Posterior cingulate gyrus (tissue), 11 donors: ENCODE results near the gene FIZ1.

ENCODE experiments used
- DNase-seq, 10 donors: peaks; one replicate each; pipeline versions ENCODE4 v3.0.0 to v3.0.0-alpha.2; 2020 to 2021; ENCODE audit warnings: mixed read lengths in 3 of 10
- intact Hi-C: fragments of 100-400 bp; cut with DNase I; formaldehyde crosslinking; loops from one replicate; pipeline ENCODE4 v1.15.1; 2023

Gene FIZ1

GRCh38 chr19:55599468-55599841, at the start of gene FIZ1:
Gene FIZ1 (minus strand): TSS chr19:55599517. CDS start chr19:55597865, 1,652 bp downstream.
- peak; percentile 97 to 100 (median 98) for DNase-seq
- intact Hi-C loops = no loop called here

DNA sequence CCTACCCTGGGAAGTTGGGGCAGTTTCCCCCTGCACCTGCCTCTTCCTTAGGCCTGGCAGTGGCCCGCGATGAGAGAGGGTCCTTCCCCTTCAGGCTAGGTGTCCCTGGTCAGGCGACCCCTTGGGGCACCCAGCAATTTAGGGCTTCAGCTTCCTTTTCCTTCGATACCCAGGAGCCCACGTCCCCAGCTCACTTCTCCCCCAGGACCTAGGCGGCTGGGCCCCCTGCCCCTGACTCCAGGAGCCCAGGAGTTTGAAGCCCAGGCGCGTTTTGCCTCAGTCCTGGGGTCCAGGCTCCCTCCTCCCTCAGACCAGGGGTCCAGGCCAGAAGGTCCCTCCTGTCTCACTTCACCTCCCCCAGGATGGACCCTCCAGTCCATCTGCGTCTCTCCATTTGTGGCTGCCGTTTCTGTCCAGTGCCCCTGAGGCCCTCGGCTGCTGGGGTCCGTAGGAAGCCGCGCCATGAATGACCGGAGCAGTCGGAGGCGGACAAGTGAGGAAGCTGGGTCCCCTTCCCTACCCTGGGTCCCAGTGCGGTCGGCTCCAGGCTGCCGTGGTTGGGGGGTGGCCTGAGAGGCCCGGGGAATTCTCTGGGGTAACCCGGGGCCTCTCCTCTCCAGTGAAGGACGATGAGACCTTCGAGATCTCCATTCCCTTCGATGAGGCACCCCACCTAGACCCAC, 49.4 kb upstream of the FIZ1 start:
- DNase-seq = peak in 2 of 10 donors; percentile 48 to 67
- intact Hi-C loops = no loop called here

DNA sequence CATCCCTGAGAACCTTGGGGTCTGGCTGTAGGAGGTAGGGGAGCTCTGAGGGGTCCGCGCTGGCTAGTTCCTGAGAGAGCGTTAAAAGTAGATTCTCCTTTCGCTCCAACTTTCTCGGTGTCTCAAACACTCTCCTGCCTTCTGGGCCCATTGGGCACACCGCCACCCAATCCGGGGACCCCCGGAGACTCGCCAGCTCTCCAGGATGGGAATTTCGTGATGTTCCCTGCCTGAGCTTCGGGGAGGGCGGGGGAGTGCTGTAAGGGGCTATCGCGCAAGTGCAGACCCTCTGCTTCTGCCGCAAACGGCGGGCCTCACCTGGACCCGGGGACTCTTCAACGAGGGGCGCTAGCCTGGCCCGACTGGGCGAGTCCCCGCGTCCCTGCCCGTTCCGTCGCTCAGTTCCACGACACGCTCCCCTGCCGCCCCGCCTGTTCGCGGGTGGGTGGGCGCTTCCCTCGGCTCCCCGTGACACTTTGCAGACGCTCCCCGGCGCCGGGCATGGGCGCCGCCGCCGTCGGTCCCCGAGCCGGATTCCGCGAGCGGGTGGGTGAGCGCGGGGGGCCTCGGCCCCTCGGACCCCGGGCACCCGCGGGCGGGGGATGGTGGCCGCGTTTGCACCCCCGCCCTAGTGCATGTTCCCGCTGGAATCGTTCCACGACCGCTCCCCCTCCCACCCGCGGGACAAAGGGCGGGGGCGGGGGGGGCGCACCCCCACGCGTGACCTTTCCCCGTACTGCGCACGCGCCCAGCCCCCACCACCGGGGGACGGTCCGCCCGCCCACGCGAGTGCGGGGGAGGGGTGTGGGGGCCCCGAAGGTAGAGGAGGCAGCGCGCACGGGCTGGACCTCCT, 48.6 kb upstream of the FIZ1 start, which contains the start of gene CCDC106:
CCDC106 (plus strand) TSS at position 481 of the 853 bp plus-strand sequence. CDS start 835 bp downstream, outside the sequence.
- DNase-seq = peak; percentile 58 to 97 (median 79)
- intact Hi-C loops = no loop called here

DNA sequence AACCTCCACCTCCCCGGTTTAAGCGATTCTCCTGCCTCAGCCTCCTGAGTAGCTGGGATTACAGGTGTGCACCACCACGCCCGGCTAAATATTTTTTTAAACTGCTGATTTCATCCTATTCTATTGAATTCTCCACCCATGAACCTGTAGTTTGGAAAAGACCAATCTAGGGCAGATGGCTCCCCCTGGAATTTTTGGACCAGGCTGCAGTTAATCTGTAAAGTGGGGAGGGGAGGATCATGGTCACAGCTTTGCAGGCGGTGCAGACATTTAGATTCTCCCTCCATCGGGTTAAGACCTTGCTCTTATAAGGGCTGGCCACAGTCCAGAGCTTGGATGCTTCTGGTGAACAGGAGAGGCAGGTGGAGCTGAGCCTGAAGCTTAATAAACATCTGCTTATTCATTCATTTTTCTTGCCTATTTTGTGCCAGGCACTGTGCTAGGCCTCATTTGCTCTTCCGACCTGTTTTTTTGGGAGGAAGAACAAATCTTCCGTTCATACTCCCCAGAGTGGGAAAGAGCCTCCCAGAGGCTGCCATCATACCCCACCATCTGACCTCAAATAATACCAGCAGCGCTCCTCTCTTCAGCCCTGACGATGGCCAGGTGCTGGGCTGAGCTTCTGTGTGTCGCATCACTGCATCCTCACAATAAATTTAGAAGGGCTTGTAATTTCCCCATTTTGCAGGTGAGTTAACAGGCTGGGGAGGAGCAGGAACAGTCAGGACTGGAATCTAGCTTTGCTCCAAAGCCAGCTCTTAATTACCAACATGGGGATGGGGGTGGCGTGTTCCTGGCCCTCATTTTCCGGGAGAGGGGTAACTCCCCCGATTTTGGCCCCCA, 47.8 kb upstream of the FIZ1 start:
- DNase-seq = peak in 2 of 10 donors; percentile 32 to 42
- intact Hi-C loops = no loop called here

- intact Hi-C loops = no loop called here
- peak in 2 of 10 donors; percentile 31 to 43 for DNase-seq
Measured at GRCh38 chr19:55645512-55645881, 46.2 kb upstream of the FIZ1 start.

DNA sequence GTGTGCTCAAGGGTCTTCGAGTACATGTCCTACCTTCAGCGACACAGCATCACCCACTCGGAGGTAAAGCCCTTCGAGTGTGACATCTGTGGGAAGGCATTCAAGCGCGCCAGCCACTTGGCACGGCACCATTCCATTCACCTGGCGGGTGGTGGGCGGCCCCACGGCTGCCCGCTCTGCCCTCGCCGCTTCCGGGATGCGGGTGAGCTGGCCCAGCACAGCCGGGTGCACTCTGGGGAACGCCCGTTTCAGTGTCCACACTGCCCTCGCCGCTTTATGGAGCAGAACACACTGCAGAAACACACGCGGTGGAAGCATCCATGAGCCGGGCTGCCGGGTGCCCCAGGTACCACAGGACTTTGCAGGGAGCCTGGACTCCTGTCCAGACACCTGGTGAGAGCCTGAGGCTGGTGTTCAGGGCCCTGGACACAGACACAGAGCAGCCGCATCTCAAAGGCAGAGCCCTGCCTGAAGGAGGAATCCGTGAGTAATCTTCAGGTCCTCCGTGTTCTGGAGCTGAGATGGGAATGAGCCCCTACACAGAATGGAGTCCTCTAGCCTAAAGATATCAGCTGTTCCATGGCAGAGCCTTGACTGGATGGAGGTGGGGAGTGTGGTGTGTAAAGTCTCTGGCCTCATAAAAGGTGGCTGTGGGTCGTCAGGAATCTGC, 45.7 kb upstream of the FIZ1 start:
- DNase-seq = peak in 1 of 10 donors; percentile 74
- intact Hi-C loops = no loop called here

DNA sequence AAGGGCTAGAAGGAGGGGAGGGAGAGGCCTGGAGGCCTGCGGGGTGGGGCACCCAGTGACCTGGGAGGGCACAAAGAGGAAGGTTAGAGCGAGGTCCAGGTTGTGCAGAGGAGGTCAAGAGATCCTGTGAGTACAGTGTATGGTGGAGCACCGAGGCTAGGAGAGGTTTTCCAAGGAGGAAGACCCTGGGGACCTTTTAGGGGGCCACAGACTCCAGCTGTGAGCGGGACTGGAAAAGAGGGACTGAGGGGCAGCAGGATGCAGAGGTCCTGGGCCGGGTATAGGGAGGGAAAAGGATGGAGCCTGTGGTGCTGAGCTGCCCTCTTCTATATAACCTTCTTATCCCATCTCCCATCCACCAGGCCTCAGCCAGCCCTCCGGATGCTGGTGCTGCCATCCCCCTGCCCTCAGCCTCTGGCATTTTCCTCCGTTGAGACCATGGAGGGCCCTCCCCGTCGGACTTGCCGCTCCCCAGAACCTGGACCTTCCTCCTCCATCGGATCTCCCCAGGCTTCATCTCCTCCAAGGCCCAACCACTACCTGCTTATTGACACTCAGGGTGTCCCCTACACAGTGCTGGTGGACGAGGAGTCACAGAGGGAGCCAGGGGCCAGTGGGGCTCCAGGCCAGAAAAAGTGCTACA, 45.0 kb upstream of the FIZ1 start:
- DNase-seq = peak in 2 of 10 donors; percentile 49 to 52
- intact Hi-C loops = no loop called here

DNA sequence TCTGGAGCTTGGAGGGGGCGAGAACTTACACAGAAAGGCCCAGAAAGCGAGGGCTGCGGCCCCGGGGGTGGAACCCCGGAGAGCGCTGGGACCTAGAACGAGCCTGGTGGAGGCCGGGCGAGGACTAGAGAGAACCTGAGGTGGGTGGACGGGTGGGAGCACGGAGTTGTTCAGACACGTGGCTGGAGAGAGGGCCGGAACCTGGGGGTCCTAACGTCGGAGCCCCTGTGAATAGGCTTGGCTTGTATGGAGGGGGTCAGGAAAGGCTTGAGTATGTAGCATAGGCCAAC, 44.5 kb upstream of the FIZ1 start:
- intact Hi-C loops = no loop called here
- no peak for DNase-seq

- intact Hi-C loops = no loop called here
- peak; percentile 55 to 96 (median 74) for DNase-seq
Measured at GRCh38 chr19:55643003-55643886, 43.9 kb upstream of the FIZ1 start, which contains the start of gene ZNF581. Gene ZNF581 (plus strand): TSS chr19:55643649. CDS start chr19:55644572, 923 bp downstream.

- intact Hi-C loops = no loop called here
- DNase-seq = peak in 2 of 10 donors; percentile 76 to 85
Measured at GRCh38 chr19:55642153-55643002, 43.1 kb upstream of the FIZ1 start.

DNA sequence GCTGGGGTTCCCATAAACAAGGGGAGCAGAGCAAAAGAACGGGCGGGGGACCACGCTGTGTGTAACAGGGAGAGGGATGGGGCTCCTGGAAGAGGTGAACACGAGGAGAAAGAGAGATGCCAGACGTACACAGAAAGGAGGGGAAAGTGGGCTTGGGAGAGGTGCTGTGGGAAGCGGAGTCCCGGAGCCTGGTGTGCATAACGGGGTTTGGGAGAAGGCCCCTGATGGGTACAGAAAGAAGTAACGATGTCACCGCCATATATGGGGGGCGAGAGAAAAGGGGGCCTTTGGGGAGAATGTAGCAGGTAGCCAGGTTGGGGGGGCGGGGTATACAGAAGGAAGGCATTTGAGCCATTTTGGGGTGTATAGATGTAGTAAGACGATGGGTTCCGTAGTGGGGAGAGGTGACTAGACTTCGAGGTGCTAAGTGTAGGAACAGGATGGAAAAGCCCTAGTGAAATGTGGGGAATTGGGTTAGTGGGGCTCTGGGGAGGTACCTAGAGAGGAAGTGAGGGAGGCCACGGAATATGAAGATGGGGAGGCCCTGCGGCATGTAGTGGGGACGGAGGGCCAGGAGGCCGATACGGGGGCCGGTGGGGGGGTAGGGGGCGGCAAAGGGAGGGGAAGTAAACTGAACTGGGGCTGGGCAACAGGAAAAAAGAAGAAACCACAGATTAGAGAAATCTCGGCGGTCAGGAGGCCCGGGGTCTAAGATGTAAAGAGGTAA, 42.3 kb upstream of the FIZ1 start:
- intact Hi-C loops = no loop called here

DNA sequence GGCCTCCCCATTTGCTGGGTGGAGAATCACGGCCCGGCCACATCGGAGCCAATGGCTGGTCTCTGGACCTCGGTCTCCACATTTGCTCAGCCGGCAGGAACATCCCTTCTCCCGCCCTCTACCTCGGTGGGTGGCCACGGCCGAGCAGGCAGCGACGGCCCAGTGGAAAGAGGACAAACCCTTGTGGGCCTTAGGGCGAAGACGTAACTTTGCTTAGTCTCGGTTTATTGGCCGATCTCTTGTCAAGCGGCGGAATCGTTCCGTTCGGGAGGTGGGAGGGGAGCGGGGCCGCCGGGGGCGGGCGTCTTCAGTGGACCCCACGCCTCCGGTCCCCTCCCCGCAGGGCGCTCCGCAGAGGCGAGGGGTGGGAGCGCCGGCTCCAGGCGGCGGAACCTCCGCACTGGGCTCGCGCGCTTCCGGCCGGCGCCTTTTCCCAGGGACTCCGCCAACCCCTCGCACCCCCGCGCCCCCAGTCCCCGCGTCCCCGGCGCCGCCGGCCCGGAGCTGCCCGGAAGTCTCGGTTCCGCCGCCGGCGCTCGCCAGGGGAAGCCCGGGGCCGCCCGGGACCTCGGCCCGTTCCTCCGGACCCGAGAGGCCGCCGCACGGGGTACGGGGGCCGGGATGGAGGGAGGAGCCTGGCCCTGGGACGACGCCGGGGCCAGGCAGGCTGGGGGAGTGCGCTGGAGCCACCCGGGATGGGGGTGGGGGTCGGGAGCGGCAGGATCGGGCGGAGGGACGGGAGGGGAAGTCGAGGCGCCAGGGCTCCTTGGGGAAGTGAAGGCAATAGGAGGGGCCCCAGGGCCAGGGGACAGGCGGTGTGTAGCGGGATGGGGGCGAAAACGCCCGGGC, 41.5 kb upstream of the FIZ1 start, which contains the start of gene ZNF580:
ZNF580 (plus strand) TSS at position 426 of the 849 bp plus-strand sequence. CDS start 1,507 bp downstream, outside the sequence.
- intact Hi-C loops = no loop called here
- peak; percentile 49 to 94 (median 65) for DNase-seq

More for the DNA sequence above, 42.3 kb upstream of the FIZ1 start:
- peak in 1 of 10 donors; percentile 12 for DNase-seq

DNA sequence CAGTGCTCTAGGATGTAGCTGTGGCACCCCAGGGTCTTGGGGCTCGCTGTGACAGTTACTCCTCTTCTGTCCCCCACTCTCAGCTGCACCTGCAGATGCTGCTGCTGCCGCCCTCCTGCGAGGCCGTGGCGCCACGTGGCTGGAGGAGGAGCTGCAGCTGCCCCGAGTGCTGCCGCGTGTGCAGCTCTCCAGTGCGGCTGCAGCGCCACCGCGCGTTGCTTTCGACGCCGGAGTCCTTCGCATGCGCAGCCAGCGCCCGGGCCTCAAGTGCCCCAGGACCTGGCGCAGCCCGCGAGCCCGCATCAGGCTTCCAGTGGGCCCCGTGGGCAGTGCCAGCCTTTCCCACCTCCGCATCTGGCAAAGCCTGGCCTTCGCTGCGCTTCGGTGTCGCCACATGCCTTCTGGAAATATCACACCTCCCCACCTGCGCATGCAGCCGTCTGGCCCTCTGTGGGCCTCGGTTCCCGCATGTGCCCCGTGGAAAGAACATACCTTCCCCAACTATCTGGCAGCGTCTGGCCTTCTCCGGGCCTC, 40.8 kb upstream of the FIZ1 start:
- peak in 8 of 10 donors; percentile 45 to 95 (median 68) for DNase-seq
- intact Hi-C loops = no loop called here

GRCh38 chr19:55638864-55639359, 39.6 kb upstream of the FIZ1 start:
- intact Hi-C loops = no loop called here
- peak in 2 of 10 donors; percentile 70 to 83 for DNase-seq

- intact Hi-C loops = no loop called here
Measured at GRCh38 chr19:55637534-55637933, 38.2 kb upstream of the FIZ1 start.

More at GRCh38 chr19:55637534-55637933, 38.2 kb upstream of the FIZ1 start:
- peak in 2 of 10 donors; percentile 27 to 72 for DNase-seq
